ENCODE results near the gene DIPK1B. TPM values are rescaled to one million over a fixed set of nuclear protein-coding genes. Genes with fewer than 3 reads are reported as not detected.

Gene DIPK1B
- total RNA-seq, 2 donors from 2014 or later: 45.1 to 45.7 TPM

- Histone ChIP-seq H3K9me3 (no peaks in the 10 kb centered on the region), H3K27ac (peak within 1 kb of the TSS; percentile 84 to 95), H3K4me3 (peak within 1 kb of the TSS; percentile 80 to 87), H3K27me3 (no peaks in the 10 kb centered on the region), H3K4me1 (peaks cover 0 to 88% of the 10 kb centered on the region in 2 donors), H3K36me3 (no peaks in the 10 kb centered on the region)
- TF ChIP-seq, protein P1, sequence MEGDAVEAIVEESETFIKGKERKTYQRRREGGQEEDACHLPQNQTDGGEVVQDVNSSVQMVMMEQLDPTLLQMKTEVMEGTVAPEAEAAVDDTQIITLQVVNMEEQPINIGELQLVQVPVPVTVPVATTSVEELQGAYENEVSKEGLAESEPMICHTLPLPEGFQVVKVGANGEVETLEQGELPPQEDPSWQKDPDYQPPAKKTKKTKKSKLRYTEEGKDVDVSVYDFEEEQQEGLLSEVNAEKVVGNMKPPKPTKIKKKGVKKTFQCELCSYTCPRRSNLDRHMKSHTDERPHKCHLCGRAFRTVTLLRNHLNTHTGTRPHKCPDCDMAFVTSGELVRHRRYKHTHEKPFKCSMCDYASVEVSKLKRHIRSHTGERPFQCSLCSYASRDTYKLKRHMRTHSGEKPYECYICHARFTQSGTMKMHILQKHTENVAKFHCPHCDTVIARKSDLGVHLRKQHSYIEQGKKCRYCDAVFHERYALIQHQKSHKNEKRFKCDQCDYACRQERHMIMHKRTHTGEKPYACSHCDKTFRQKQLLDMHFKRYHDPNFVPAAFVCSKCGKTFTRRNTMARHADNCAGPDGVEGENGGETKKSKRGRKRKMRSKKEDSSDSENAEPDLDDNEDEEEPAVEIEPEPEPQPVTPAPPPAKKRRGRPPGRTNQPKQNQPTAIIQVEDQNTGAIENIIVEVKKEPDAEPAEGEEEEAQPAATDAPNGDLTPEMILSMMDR (IDR thresholded peaks at IDR 0.05): peak in 1 of 2 donors; percentile 30
- DNase-seq (ENCODE audit: low spot score): peak; percentile 74
These were observed 25.3 kb upstream of the DIPK1B start, which contains the start of gene AGPAT2 for GRCh38 chr9:136686794-136687711. TSS of gene AGPAT2 (minus strand) at chr9:136687457. CDS start at chr9:136687357, 100 bp downstream.

GRCh38 chr9:136687721-136688223, 24.6 kb upstream of the DIPK1B start:
- TF ChIP-seq, protein P1 (IDR thresholded peaks at IDR 0.05): no peak
- Histone ChIP-seq H3K27ac (peak overlapping the region; percentile 84 to 95), H3K9me3 (no peaks in the 10 kb centered on the region), H3K27me3 (no peaks in the 10 kb centered on the region), H3K36me3 (no peaks in the 10 kb centered on the region), H3K4me1 (peaks cover 0 to 80% of the 10 kb centered on the region in 2 donors), H3K4me3 (peak overlapping the region; percentile 80 to 87)
- DNase-seq (ENCODE audit: low spot score): no peak

GRCh38 chr9:136688274-136689107, 23.9 kb upstream of the DIPK1B start:
- peaks cover 0 to 77% of the 10 kb centered on the region in 2 donors for H3K4me1 ChIP-seq
- H3K36me3 ChIP-seq: no peaks in the 10 kb centered on the region
- H3K27ac ChIP-seq: peak overlapping the region; percentile 84 to 95
- no peak for DNase-seq (ENCODE audit: low spot score)
- TF ChIP-seq, protein P1 (IDR thresholded peaks at IDR 0.05): no peak
- H3K9me3 ChIP-seq: no peaks in the 10 kb centered on the region
- H3K4me3 ChIP-seq: no peak overlapping the region
- no peaks in the 10 kb centered on the region for H3K27me3 ChIP-seq

GRCh38 chr9:136689108-136689460, 23.3 kb upstream of the DIPK1B start:
- TF ChIP-seq, protein P1 (IDR thresholded peaks at IDR 0.05): no peak
- Histone ChIP-seq H3K36me3 (no peaks in the 10 kb centered on the region), H3K27me3 (no peaks in the 10 kb centered on the region), H3K27ac (peak overlapping the region; percentile 84 to 95), H3K4me1 (peaks cover 0 to 76% of the 10 kb centered on the region in 2 donors), H3K9me3 (no peaks in the 10 kb centered on the region), H3K4me3 (no peak overlapping the region)
- DNase-seq (ENCODE audit: low spot score): no peak

- no peaks in the 10 kb centered on the region for H3K36me3 ChIP-seq
- TF ChIP-seq, protein P1 (IDR thresholded peaks at IDR 0.05): no peak
- peak; percentile 80 for DNase-seq (ENCODE audit: low spot score)
- H3K4me3 ChIP-seq: no peak overlapping the region
- H3K4me1 ChIP-seq: peaks cover 0 to 74% of the 10 kb centered on the region in 2 donors
- H3K27ac ChIP-seq: peak overlapping the region; percentile 84 to 95
- H3K27me3 ChIP-seq: no peaks in the 10 kb centered on the region
- no peaks in the 10 kb centered on the region for H3K9me3 ChIP-seq
These were observed 22.1 kb upstream of the DIPK1B start for GRCh38 chr9:136690104-136690805.

Data from right atrium auricular region (tissue), 2 donors.